MCF 10A (cell line): ENCODE results near the gene ARHGAP18. TPM values are rescaled to one million over a fixed set of nuclear protein-coding genes. Genes with fewer than 3 reads are reported as not detected.

ENCODE experiments used
- BruUV-seq: library from RNA; stranded (reverse); fragments of 400-500 nt; replicated peaks from 2 replicates; lab custom pipeline; 2021; lab: Mats Ljungman, UMichigan
- CTCF ChIA-PET: fragments of 300-600 bp; sonication (Branson Sonifier 250); formaldehyde crosslinking; extraction: SDS; loops from one replicate; lab custom pipeline; 2021; ENCODE audit warnings: antibody characterized with exemption, inconsistent platforms; lab: Yijun Ruan, JAX
- POLR2A ChIA-PET: fragments of 300-600, 350-650 bp; sonication (Branson Sonifier 250); formaldehyde crosslinking; extraction: SDS; loops from one replicate; lab custom pipeline; 2020; ENCODE audit warnings: antibody characterized with exemption, inconsistent platforms; lab: Yijun Ruan, JAX
- DNase-seq: peaks from one replicate; pipeline ENCODE4 v3.0.0-alpha.2; 2018; ENCODE audit not compliant: unreplicated experiment
- H3K27ac Mint-ChIP-seq: one replicate; pipeline ENCODE4 v1.8.0; 2022; ENCODE audit warnings: mild to moderate bottlenecking, low read depth, mixed read lengths; ENCODE audit not compliant: unreplicated experiment
- H3K27me3 Mint-ChIP-seq: one replicate; pipeline ENCODE4 v1.8.0; 2022; ENCODE audit warnings: mixed read lengths; ENCODE audit not compliant: insufficient read depth, unreplicated experiment
- H3K36me3 Mint-ChIP-seq: one replicate; pipeline ENCODE4 v1.8.0; 2022; ENCODE audit warnings: mild to moderate bottlenecking, moderate library complexity, mixed read lengths; ENCODE audit not compliant: insufficient read depth, unreplicated experiment
- H3K4me1 Mint-ChIP-seq: one replicate; pipeline ENCODE4 v1.8.0; 2022; ENCODE audit warnings: mixed read lengths; ENCODE audit not compliant: insufficient read depth, unreplicated experiment
- H3K4me3 Mint-ChIP-seq: one replicate; pipeline ENCODE4 v1.8.0; 2022; ENCODE audit warnings: mild to moderate bottlenecking, moderate library complexity, mixed read lengths; ENCODE audit not compliant: unreplicated experiment
- H3K9me3 Mint-ChIP-seq: one replicate; pipeline ENCODE4 v1.8.0; 2022; ENCODE audit warnings: mixed read lengths; ENCODE audit not compliant: unreplicated experiment
- CTCF ChIP-seq: fragments of 200-600 bp; IDR thresholded peaks from one replicate; pipeline ENCODE4 v1.8.0; 2022; ENCODE audit warnings: antibody characterized with exemption, mild to moderate bottlenecking; ENCODE audit not compliant: unreplicated experiment
- intact Hi-C: fragments of 100-400 bp; cut with micrococcal nuclease; formaldehyde crosslinking; loops from 2 replicates; pipeline ENCODE4 v1.14.1; 2022
- total RNA-seq: library from RNA; stranded (reverse); gene quantifications from 2 replicates; pipeline ENCODE4 v1.2.3, GENCODE V29; 2022

Gene ARHGAP18
- total RNA-seq, 1 experiment from 2014 or later, result 22.9 TPM

- ChIA-PET POLR2A (interaction anchor here (1.3 to 4.5 kb wide), 6 partner anchors 14 to 103 kb away, joined by 3 to 21 read pairs (median 7); no protein-coding TSS in a partner anchor), CTCF (no interaction called here)
- H3K9me3 Mint-ChIP-seq, result no peaks in the 10 kb centered on the region
- H3K4me1 Mint-ChIP-seq, result peaks cover 36% of the 10 kb centered on the region
- no peaks in the 10 kb centered on the region for H3K27me3 Mint-ChIP-seq
- H3K4me3 Mint-ChIP-seq, result no peak overlapping the region
- no TSS peak for BruUV-seq
- peaks cover 7% of the 10 kb centered on the region for H3K36me3 Mint-ChIP-seq
- peak overlapping the region; percentile 95 for H3K27ac Mint-ChIP-seq
- TF ChIP-seq CTCF, result no peak
- intact Hi-C loops, result no loop called here
- DNase-seq, result no peak
Observed at GRCh38 chr6:129646642-129647041, 63.3 kb downstream of the ARHGAP18 start.

- DNase-seq, result no peak
- Mint-ChIP-seq H3K27ac (peak overlapping the region; percentile 95), H3K4me3 (peak overlapping the region; percentile 63), H3K4me1 (peaks cover 42% of the 10 kb centered on the region), H3K9me3 (no peaks in the 10 kb centered on the region), H3K36me3 (peaks cover 7% of the 10 kb centered on the region), H3K27me3 (no peaks in the 10 kb centered on the region)
- no peak for TF ChIP-seq CTCF
- BruUV-seq, result no TSS peak
- ChIA-PET CTCF (interaction anchor here (0.5 to 1.6 kb wide), 4 partner anchors 8 to 63 kb away, joined by 3 to 4 read pairs (median 4); partner anchors contain the start of gene ARHGAP18), POLR2A (interaction anchor here (0.6 to 4.5 kb wide), 10 partner anchors 11 to 103 kb away, joined by 3 to 21 read pairs (median 6); partner anchors contain the start of gene ARHGAP18)
- intact Hi-C loops, result loop anchor here (2.0 kb wide), 1 partner anchor 63 kb away; no protein-coding TSS in a partner anchor
Observed at GRCh38 chr6:129645830-129646579, 64.0 kb downstream of the ARHGAP18 start.

GRCh38 chr6:129645106-129645829, 64.7 kb downstream of the ARHGAP18 start:
- no peaks in the 10 kb centered on the region for H3K9me3 Mint-ChIP-seq
- TF ChIP-seq CTCF, result no peak
- peaks cover 7% of the 10 kb centered on the region for H3K36me3 Mint-ChIP-seq
- H3K4me3 Mint-ChIP-seq, result peak overlapping the region; percentile 63
- ChIA-PET CTCF (interaction anchor here (0.5 to 1.6 kb wide), 5 partner anchors 9 to 100 kb away, joined by 3 to 4 read pairs (median 3); partner anchors contain the start of gene ARHGAP18), POLR2A (interaction anchor here (0.6 to 4.5 kb wide), 20 partner anchors 10 to 1175 kb away, joined by 3 to 23 read pairs (median 4); partner anchors contain the start of gene ARHGAP18)
- no TSS peak for BruUV-seq
- H3K27me3 Mint-ChIP-seq, result no peaks in the 10 kb centered on the region
- peaks cover 42% of the 10 kb centered on the region for H3K4me1 Mint-ChIP-seq
- peak overlapping the region; percentile 95 for H3K27ac Mint-ChIP-seq
- intact Hi-C loops, result loop anchor here (2.0 kb wide), 1 partner anchor 64 kb away; no protein-coding TSS in a partner anchor
- DNase-seq, result peak; percentile 35
